ENCODE results near the gene PALLD. TPM values are rescaled to one million over a fixed set of nuclear protein-coding genes. Genes with fewer than 3 reads are reported as not detected.

PALLD gene
- total RNA-seq, 1 experiment from 2014 or later = 27.6 TPM

GRCh38 chr4:168883513-168883912 is 386.7 kb downstream of the PALLD start:
- DNase-seq = no peak
- CTCF ChIA-PET = no interaction called here
- Mint-ChIP-seq H3K4me1 (ENCODE audit: low read depth, unreplicated experiment) (peaks cover 9% of the 10 kb centered on the region), H3K27ac (ENCODE audit: unreplicated experiment) (no peak overlapping the region), H3K27me3 (ENCODE audit: unreplicated experiment) (no peaks in the 10 kb centered on the region), H3K9me3 (ENCODE audit: low read depth, unreplicated experiment) (no peaks in the 10 kb centered on the region), H3K36me3 (ENCODE audit: insufficient read depth, unreplicated experiment) (peaks cover under 1% of the 10 kb centered on the region), H3K4me3 (ENCODE audit: low read depth, unreplicated experiment) (no peak overlapping the region)
- no peak for TF ChIP-seq CTCF (IDR thresholded peaks at IDR 0.05; ENCODE audit: unreplicated experiment)
- intact Hi-C loops (cut with micrococcal nuclease; ENCODE audit: unreplicated experiment) = no loop called here
- no TSS peak for BruUV-seq (replicated peaks)

- H3K4me3 Mint-ChIP-seq (ENCODE audit: low read depth, unreplicated experiment) = no peak overlapping the region
- no peak for TF ChIP-seq CTCF (IDR thresholded peaks at IDR 0.05; ENCODE audit: unreplicated experiment)
- H3K27ac Mint-ChIP-seq (ENCODE audit: unreplicated experiment) = no peak overlapping the region
- H3K9me3 Mint-ChIP-seq (ENCODE audit: low read depth, unreplicated experiment) = no peaks in the 10 kb centered on the region
- H3K4me1 Mint-ChIP-seq (ENCODE audit: low read depth, unreplicated experiment) = no peaks in the 10 kb centered on the region
- intact Hi-C loops (cut with micrococcal nuclease; ENCODE audit: unreplicated experiment) = no loop called here
- BruUV-seq (replicated peaks) = no TSS peak
- DNase-seq = no peak
- H3K27me3 Mint-ChIP-seq (ENCODE audit: unreplicated experiment) = no peaks in the 10 kb centered on the region
- CTCF ChIA-PET = no interaction called here
- H3K36me3 Mint-ChIP-seq (ENCODE audit: insufficient read depth, unreplicated experiment) = no peaks in the 10 kb centered on the region
Measured at GRCh38 chr4:168884251-168885124, 387.6 kb downstream of the PALLD start.

GRCh38 chr4:168885400-168885799 is 388.5 kb downstream of the PALLD start:
- no peak for DNase-seq
- intact Hi-C loops (cut with micrococcal nuclease; ENCODE audit: unreplicated experiment) = no loop called here
- no TSS peak for BruUV-seq (replicated peaks)
- H3K4me3 Mint-ChIP-seq (ENCODE audit: low read depth, unreplicated experiment) = no peak overlapping the region
- no peak overlapping the region for H3K27ac Mint-ChIP-seq (ENCODE audit: unreplicated experiment)
- no peaks in the 10 kb centered on the region for H3K36me3 Mint-ChIP-seq (ENCODE audit: insufficient read depth, unreplicated experiment)
- no peaks in the 10 kb centered on the region for H3K9me3 Mint-ChIP-seq (ENCODE audit: low read depth, unreplicated experiment)
- TF ChIP-seq CTCF (IDR thresholded peaks at IDR 0.05; ENCODE audit: unreplicated experiment) = no peak
- CTCF ChIA-PET = no interaction called here
- no peaks in the 10 kb centered on the region for H3K4me1 Mint-ChIP-seq (ENCODE audit: low read depth, unreplicated experiment)
- no peaks in the 10 kb centered on the region for H3K27me3 Mint-ChIP-seq (ENCODE audit: unreplicated experiment)

GRCh38 chr4:168886351-168886750 is 389.5 kb downstream of the PALLD start:
- no peak for TF ChIP-seq CTCF (IDR thresholded peaks at IDR 0.05; ENCODE audit: unreplicated experiment)
- intact Hi-C loops (cut with micrococcal nuclease; ENCODE audit: unreplicated experiment) = no loop called here
- no peak overlapping the region for H3K27ac Mint-ChIP-seq (ENCODE audit: unreplicated experiment)
- no peak for DNase-seq
- CTCF ChIA-PET = no interaction called here
- no peaks in the 10 kb centered on the region for H3K36me3 Mint-ChIP-seq (ENCODE audit: insufficient read depth, unreplicated experiment)
- H3K4me1 Mint-ChIP-seq (ENCODE audit: low read depth, unreplicated experiment) = no peaks in the 10 kb centered on the region
- H3K9me3 Mint-ChIP-seq (ENCODE audit: low read depth, unreplicated experiment) = no peaks in the 10 kb centered on the region
- H3K4me3 Mint-ChIP-seq (ENCODE audit: low read depth, unreplicated experiment) = no peak overlapping the region
- BruUV-seq (replicated peaks) = no TSS peak
- no peaks in the 10 kb centered on the region for H3K27me3 Mint-ChIP-seq (ENCODE audit: unreplicated experiment)

Measured in Calu3 (cell line).